ENCODE measurements around the gene BCS1L. TPM values are rescaled to one million over a fixed set of nuclear protein-coding genes. Genes with fewer than 3 reads are reported as not detected.

The BCS1L gene
- total RNA-seq, 3 donors from 2014 or later (not counting 1 experiment from before 2014, with no cell fraction given), result 20.1 to 30.9 (median 20.5) TPM

GRCh38 chr2:218627939-218628338, 31.5 kb upstream of the BCS1L start:
- ATAC-seq (no peak), DNase-seq (no peak)
- no peaks in the 10 kb centered on the region for H3K4me1 Mint-ChIP-seq
- Histone ChIP-seq H3K27ac (ENCODE audit: low read length) (no peak overlapping the region), H3K36me3 (ENCODE audit: control insufficient read depth, insufficient read depth, low read length) (no peaks in the 10 kb centered on the region), H3K4me1 (ENCODE audit: control insufficient read depth, insufficient read depth, low read length) (no peaks in the 10 kb centered on the region), H3K27me3 (ENCODE audit: control insufficient read depth, insufficient read depth, low read length) (no peaks in the 10 kb centered on the region), H3K4me3 (ENCODE audit: low read length) (no peak overlapping the region), H3K9me3 (ENCODE audit: control insufficient read depth, insufficient read depth, low read length) (no peaks in the 10 kb centered on the region)
- TF ChIP-seq, protein P1, sequence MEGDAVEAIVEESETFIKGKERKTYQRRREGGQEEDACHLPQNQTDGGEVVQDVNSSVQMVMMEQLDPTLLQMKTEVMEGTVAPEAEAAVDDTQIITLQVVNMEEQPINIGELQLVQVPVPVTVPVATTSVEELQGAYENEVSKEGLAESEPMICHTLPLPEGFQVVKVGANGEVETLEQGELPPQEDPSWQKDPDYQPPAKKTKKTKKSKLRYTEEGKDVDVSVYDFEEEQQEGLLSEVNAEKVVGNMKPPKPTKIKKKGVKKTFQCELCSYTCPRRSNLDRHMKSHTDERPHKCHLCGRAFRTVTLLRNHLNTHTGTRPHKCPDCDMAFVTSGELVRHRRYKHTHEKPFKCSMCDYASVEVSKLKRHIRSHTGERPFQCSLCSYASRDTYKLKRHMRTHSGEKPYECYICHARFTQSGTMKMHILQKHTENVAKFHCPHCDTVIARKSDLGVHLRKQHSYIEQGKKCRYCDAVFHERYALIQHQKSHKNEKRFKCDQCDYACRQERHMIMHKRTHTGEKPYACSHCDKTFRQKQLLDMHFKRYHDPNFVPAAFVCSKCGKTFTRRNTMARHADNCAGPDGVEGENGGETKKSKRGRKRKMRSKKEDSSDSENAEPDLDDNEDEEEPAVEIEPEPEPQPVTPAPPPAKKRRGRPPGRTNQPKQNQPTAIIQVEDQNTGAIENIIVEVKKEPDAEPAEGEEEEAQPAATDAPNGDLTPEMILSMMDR (IDR thresholded peaks at IDR 0.05), result no peak
- H3K9me3 Mint-ChIP-seq, result no peaks in the 10 kb centered on the region
- 90% methylated on average over 4 of the region's 4 CpGs for WGBS (ENCODE audit: insufficient coverage)
- no peak overlapping the region for H3K27ac Mint-ChIP-seq
- no peak overlapping the region for H3K4me3 Mint-ChIP-seq
- no peaks in the 10 kb centered on the region for H3K36me3 Mint-ChIP-seq
- no peaks in the 10 kb centered on the region for H3K27me3 Mint-ChIP-seq (ENCODE audit: low read depth in 2 of 2)
- intact Hi-C loops (cut with micrococcal nuclease), result no loop called here

DNA sequence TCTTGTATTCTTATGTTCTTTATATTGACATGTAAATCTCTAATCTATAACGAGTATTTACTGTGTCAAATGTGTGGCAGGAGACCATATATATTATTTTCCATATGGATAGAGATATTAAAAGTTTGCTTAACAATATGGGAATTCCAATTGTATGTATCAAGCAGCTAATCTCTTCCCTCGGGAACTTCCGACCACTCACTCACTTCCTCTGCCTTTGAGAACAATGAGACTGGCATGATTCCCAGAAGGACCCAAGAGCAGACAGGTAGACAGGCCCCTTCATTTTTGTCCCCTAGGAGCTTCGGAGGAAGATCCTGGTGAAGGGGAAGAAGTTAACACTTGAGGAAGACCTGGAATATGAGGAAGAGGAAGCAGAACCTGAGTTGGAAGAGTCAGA, 27.6 kb upstream of the BCS1L start:
- no peaks in the 10 kb centered on the region for H3K27me3 Mint-ChIP-seq (ENCODE audit: low read depth in 2 of 2)
- intact Hi-C loops (cut with micrococcal nuclease), result no loop called here
- peaks cover 25% of the 10 kb centered on the region for H3K36me3 ChIP-seq (ENCODE audit: control insufficient read depth, insufficient read depth, low read length)
- ATAC-seq (no peak), DNase-seq (no peak)
- no peaks in the 10 kb centered on the region for H3K4me1 Mint-ChIP-seq
- H3K9me3 ChIP-seq (ENCODE audit: control insufficient read depth, insufficient read depth, low read length), result no peaks in the 10 kb centered on the region
- TF ChIP-seq, protein P1 (IDR thresholded peaks at IDR 0.05), result no peak
- H3K27me3 ChIP-seq (ENCODE audit: control insufficient read depth, insufficient read depth, low read length), result no peaks in the 10 kb centered on the region
- no peaks in the 10 kb centered on the region for H3K9me3 Mint-ChIP-seq
- no peak overlapping the region for H3K27ac Mint-ChIP-seq
- no peaks in the 10 kb centered on the region for H3K36me3 Mint-ChIP-seq
- 81% methylated on average over 3 of the region's 4 CpGs for WGBS (ENCODE audit: insufficient coverage)
- no peak overlapping the region for H3K4me3 ChIP-seq (ENCODE audit: low read length)
- no peak overlapping the region for H3K27ac ChIP-seq (ENCODE audit: low read length)
- H3K4me1 ChIP-seq (ENCODE audit: control insufficient read depth, insufficient read depth, low read length), result no peaks in the 10 kb centered on the region
- no peak overlapping the region for H3K4me3 Mint-ChIP-seq

DNA sequence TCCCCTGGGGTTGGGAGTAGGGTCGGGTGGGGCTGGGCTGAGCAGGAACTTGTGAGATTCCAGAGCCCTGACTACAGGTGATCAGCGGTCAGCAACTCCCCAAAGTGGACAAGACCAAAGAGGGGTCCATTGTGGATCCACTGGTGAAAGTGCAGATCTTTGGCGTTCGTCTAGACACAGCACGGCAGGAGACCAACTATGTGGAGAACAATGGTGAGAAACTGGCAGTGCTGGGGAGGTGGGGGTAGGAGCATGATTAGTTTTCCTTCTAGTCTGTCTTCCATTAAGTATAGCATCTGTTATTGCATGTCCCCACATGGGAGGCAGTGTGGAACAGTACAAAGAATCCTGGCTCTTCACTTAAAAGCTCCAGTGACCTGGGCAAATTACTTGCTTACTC, 23.8 kb upstream of the BCS1L start:
- 98% methylated on average over 5 of the region's 5 CpGs for WGBS (ENCODE audit: insufficient coverage)
- Mint-ChIP-seq H3K27ac (no peak overlapping the region), H3K36me3 (peaks cover 10% of the 10 kb centered on the region), H3K9me3 (no peaks in the 10 kb centered on the region), H3K27me3 (ENCODE audit: low read depth in 2 of 2) (no peaks in the 10 kb centered on the region), H3K4me1 (no peaks in the 10 kb centered on the region), H3K4me3 (no peak overlapping the region)
- Histone ChIP-seq H3K9me3 (ENCODE audit: control insufficient read depth, insufficient read depth, low read length) (no peaks in the 10 kb centered on the region), H3K4me3 (ENCODE audit: low read length) (no peak overlapping the region), H3K36me3 (ENCODE audit: control insufficient read depth, insufficient read depth, low read length) (peaks cover 59% of the 10 kb centered on the region), H3K4me1 (ENCODE audit: control insufficient read depth, insufficient read depth, low read length) (no peaks in the 10 kb centered on the region), H3K27me3 (ENCODE audit: control insufficient read depth, insufficient read depth, low read length) (no peaks in the 10 kb centered on the region), H3K27ac (ENCODE audit: low read length) (no peak overlapping the region)
- ATAC-seq (no peak), DNase-seq (no peak)
- TF ChIP-seq, protein P1 (IDR thresholded peaks at IDR 0.05), result no peak
- intact Hi-C loops (cut with micrococcal nuclease), result no loop called here

GRCh38 chr2:218638372-218638771, 21.1 kb upstream of the BCS1L start:
- TF ChIP-seq, protein P1 (IDR thresholded peaks at IDR 0.05), result no peak
- Mint-ChIP-seq H3K36me3 (peaks cover 10% of the 10 kb centered on the region), H3K9me3 (no peaks in the 10 kb centered on the region), H3K4me3 (no peak overlapping the region), H3K4me1 (no peaks in the 10 kb centered on the region), H3K27me3 (ENCODE audit: low read depth in 2 of 2) (no peaks in the 10 kb centered on the region), H3K27ac (no peak overlapping the region)
- intact Hi-C loops (cut with micrococcal nuclease), result no loop called here
- WGBS (ENCODE audit: insufficient coverage), result 97% methylated on average over 18 of the region's 18 CpGs
- no peaks in the 10 kb centered on the region for H3K9me3 ChIP-seq (ENCODE audit: control insufficient read depth, insufficient read depth, low read length)
- H3K27me3 ChIP-seq (ENCODE audit: control insufficient read depth, insufficient read depth, low read length), result no peaks in the 10 kb centered on the region
- ATAC-seq, result no peak
- peaks cover 77% of the 10 kb centered on the region for H3K36me3 ChIP-seq (ENCODE audit: control insufficient read depth, insufficient read depth, low read length)
- no peak overlapping the region for H3K27ac ChIP-seq (ENCODE audit: low read length)
- no peak for DNase-seq
- H3K4me3 ChIP-seq (ENCODE audit: low read length), result no peak overlapping the region
- no peaks in the 10 kb centered on the region for H3K4me1 ChIP-seq (ENCODE audit: control insufficient read depth, insufficient read depth, low read length)
